B cell (primary cell): ENCODE results near the gene ZNF324. TPM values are rescaled to one million over a fixed set of nuclear protein-coding genes. Genes with fewer than 3 reads are reported as not detected.

Experiments used
- ATAC-seq: fragments of 200-7000 bp; cut with Tn5 transposase; one replicate; pipeline ENCODE4 v1.10.0; 2021; ENCODE audit warnings: low read depth, mild to moderate bottlenecking, moderate number of reproducible peaks, moderate library complexity
- CTCF ChIA-PET: fragments of 350-600 bp; sonication (Branson Sonifier 250); formaldehyde crosslinking; loops from one replicate; lab custom pipeline; 2021; ENCODE audit warnings: antibody characterized with exemption, inconsistent platforms; lab: Charles Lee
- POLR2A ChIA-PET: fragments of 350-600 bp; sonication (Branson Sonifier 250); formaldehyde crosslinking; loops from one replicate; lab custom pipeline; 2021; ENCODE audit warnings: antibody characterized with exemption; lab: Charles Lee
- DNase-seq: peaks from one replicate; pipeline ENCODE4 v3.0.0; 2013
- H2AFZ ChIP-seq: 2 replicates; pipeline ENCODE4 v1.6.1; 2012; ENCODE audit warnings: mild to moderate bottlenecking, low read depth, low read length; ENCODE audit not compliant: insufficient read depth, poor library complexity, severe bottlenecking
- H3K27ac ChIP-seq, 2 donors: 1 replicate in 1 of 2; 2 replicates in 1 of 2; pipeline ENCODE4 v1.5.1; 2012 to 2013; ENCODE audit warnings: low read length in 2 of 2, mild to moderate bottlenecking in 2 of 2, moderate library complexity in 1 of 2
- H3K27me3 ChIP-seq, 4 experiments: fragments of 200-600 bp in 1 of 4; sonication (generic) in 1 of 4; replicated peaks in 1 of 4; 1 replicate in 2 of 4; 2 replicates in 2 of 4; pipeline versions ENCODE4 v1.6.1 to v1.7.0; 2013 to 2016; ENCODE audit warnings: low read length in 3 of 4, mild to moderate bottlenecking in 2 of 4, mixed read lengths in 1 of 4, moderate library complexity in 1 of 4; ENCODE audit not compliant: insufficient read depth in 4 of 4, control insufficient read depth in 3 of 4; ENCODE audit errors: control extremely low read depth in 1 of 4
- H3K36me3 ChIP-seq, 2 experiments: replicated peaks in 1 of 2; 1 replicate in 1 of 2; 2 replicates in 1 of 2; pipeline versions ENCODE4 v1.6.1 to v1.7.1; 2013; ENCODE audit warnings: low read length in 1 of 2; ENCODE audit not compliant: insufficient read depth in 2 of 2, control insufficient read depth in 1 of 2; ENCODE audit errors: control extremely low read depth in 1 of 2, extremely low read depth in 1 of 2
- H3K4me1 ChIP-seq, 2 donors: fragments of 200-600 bp in 1 of 2; sonication (generic) in 1 of 2; 1 replicate in 1 of 2; 2 replicates in 1 of 2; pipeline versions ENCODE4 v1.5.1 to v1.6.1; 2013 to 2017; ENCODE audit warnings: low read length in 2 of 2; ENCODE audit not compliant: control insufficient read depth in 2 of 2, insufficient read depth in 2 of 2
- H3K4me2 ChIP-seq: replicated peaks from 2 replicates; pipeline ENCODE3; 2012; ENCODE audit warnings: mild to moderate bottlenecking, low read depth, low read length; ENCODE audit not compliant: poor library complexity, severe bottlenecking
- H3K4me3 ChIP-seq, 5 experiments: fragments of 200-600 bp in 1 of 5; sonication (generic) in 1 of 5; 1 replicate in 3 of 5; 2 replicates in 2 of 5; pipeline versions ENCODE4 v1.5.1 to v1.7.0; 2011 to 2016; ENCODE audit warnings: low read length in 4 of 5, mild to moderate bottlenecking in 4 of 5, low read depth in 2 of 5, control low read depth in 1 of 5, moderate library complexity in 1 of 5; ENCODE audit not compliant: insufficient read depth in 1 of 5; ENCODE audit errors: control extremely low read depth in 1 of 5, extremely low read depth in 1 of 5
- H3K79me2 ChIP-seq: fragments of 200-600 bp; sonication (generic); one replicate; pipeline ENCODE4 v1.6.0; 2016; ENCODE audit warnings: low read length; ENCODE audit not compliant: control insufficient read depth, insufficient read depth
- H3K9ac ChIP-seq: fragments of 200-600 bp; sonication (generic); 2 replicates; pipeline ENCODE4 v1.6.1; 2017; ENCODE audit warnings: mild to moderate bottlenecking, low read length, moderate library complexity
- H3K9me3 ChIP-seq, 3 donors: one replicate each; pipeline versions ENCODE4 v1.6.1 to v1.7.1; 2013; ENCODE audit warnings: low read length in 2 of 3; ENCODE audit not compliant: control insufficient read depth in 2 of 3, insufficient read depth in 1 of 3; ENCODE audit errors: control extremely low read depth in 1 of 3
- H4K20me1 ChIP-seq: 2 replicates; pipeline ENCODE4 v1.6.0; 2012; ENCODE audit warnings: mild to moderate bottlenecking, low read length; ENCODE audit not compliant: insufficient read depth, control insufficient read depth, poor library complexity, severe bottlenecking
- H3K27ac Mint-ChIP-seq: one replicate; pipeline ENCODE4 v1.8.0; 2021; ENCODE audit warnings: mixed read lengths
- H3K27me3 Mint-ChIP-seq: one replicate; pipeline ENCODE4 v1.8.0; 2021; ENCODE audit warnings: mixed read lengths
- H3K4me1 Mint-ChIP-seq: one replicate; pipeline ENCODE4 v1.8.0; 2021; ENCODE audit warnings: mixed read lengths
- H3K4me3 Mint-ChIP-seq: one replicate; pipeline ENCODE4 v1.8.0; 2021; ENCODE audit warnings: mixed read lengths
- H3K9me3 Mint-ChIP-seq: one replicate; pipeline ENCODE4 v1.8.0; 2022; ENCODE audit warnings: mixed read lengths; ENCODE audit not compliant: insufficient read depth
- EZH2 ChIP-seq: IDR thresholded peaks from 2 replicates; pipeline ENCODE4 v1.6.1; 2012; ENCODE audit warnings: borderline replicate concordance, low read depth, mild to moderate bottlenecking, moderate library complexity, low read length; ENCODE audit not compliant: insufficient read depth, poor library complexity, severe bottlenecking
- WGBS: methylation state at CpG from one replicate; pipeline ENCODE4 v1.1.5; 2013; ENCODE audit warnings: missing lambda C conversion rate; ENCODE audit not compliant: insufficient coverage; 5-methylcytosine and 5-hydroxymethylcytosine counted together
- intact Hi-C: fragments of 100-400 bp; cut with micrococcal nuclease; formaldehyde crosslinking; loops from one replicate; pipeline ENCODE4 v1.10.0; 2022
- polyA plus RNA-seq: library from polyadenylated mRNA; depleted of rRNA; stranded (reverse); fragments of >200 nt; gene quantifications from 2 replicates; pipeline ENCODE4 v1.2.3, GENCODE V29; 2012
- total RNA-seq, 2 donors: library from RNA; stranded (reverse); fragments of 120-200 nt in 1 of 2; gene quantifications; 1 replicate in 1 of 2; 2 replicates in 1 of 2; pipeline versions ENCODE4 v1.2.3 to v1.2.4, GENCODE V29; 2013 to 2022
- TF ChIP-seq, protein P1 (sequence below): fragments of 200-600 bp; IDR thresholded peaks from one replicate; pipeline ENCODE4 v1.8.0; 2022; ENCODE audit warnings: antibody characterized with exemption, mild to moderate bottlenecking

Gene ZNF324
- total and polyA plus RNA-seq, 2 donors (not counting 1 experiment from before 2014, with no cell fraction given), result 12.8 to 21.0 TPM

DNA sequence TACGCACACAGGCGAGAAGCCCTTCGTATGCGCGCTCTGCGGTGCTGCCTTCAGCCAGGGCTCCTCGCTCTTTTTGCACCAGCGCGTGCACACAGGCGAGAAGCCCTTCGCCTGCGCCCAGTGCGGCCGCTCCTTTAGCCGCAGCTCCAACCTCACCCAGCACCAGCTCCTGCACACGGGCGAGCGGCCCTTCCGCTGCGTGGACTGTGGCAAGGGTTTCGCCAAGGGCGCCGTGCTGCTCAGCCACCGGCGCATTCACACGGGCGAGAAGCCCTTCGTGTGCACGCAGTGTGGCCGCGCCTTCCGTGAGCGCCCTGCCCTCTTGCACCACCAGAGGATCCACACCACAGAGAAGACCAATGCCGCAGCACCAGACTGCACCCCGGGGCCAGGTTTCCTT is 10.8 kb upstream of the ZNF324 start:
- DNase-seq, result no peak
- WGBS, result 98% methylated on average over 34 of the region's 35 CpGs
- no peaks in the 10 kb centered on the region for H4K20me1 ChIP-seq
- H3K36me3 ChIP-seq, result peaks cover 0 to 12% of the 10 kb centered on the region in 2 experiments
- no peak for TF ChIP-seq EZH2
- peaks cover under 1 to 7% of the 10 kb centered on the region in 2 donors for H3K4me1 ChIP-seq
- H3K4me2 ChIP-seq, result no peak overlapping the region
- no peaks in the 10 kb centered on the region for H3K27me3 ChIP-seq
- no peak overlapping the region for H3K27ac ChIP-seq
- CTCF ChIA-PET, result no interaction called here
- intact Hi-C loops, result no loop called here
- H3K4me1 Mint-ChIP-seq, result peaks cover 13% of the 10 kb centered on the region
- H3K27ac Mint-ChIP-seq, result no peak overlapping the region
- POLR2A ChIA-PET, result no interaction called here
- no peaks in the 10 kb centered on the region for H3K27me3 Mint-ChIP-seq
- no peak overlapping the region for H3K4me3 Mint-ChIP-seq
- H3K4me3 ChIP-seq, result no peak overlapping the region
- no peak for ATAC-seq
- no peaks in the 10 kb centered on the region for H3K9me3 Mint-ChIP-seq
- H2AFZ ChIP-seq, result no peak overlapping the region
- no peak overlapping the region for H3K9ac ChIP-seq
- H3K79me2 ChIP-seq, result peaks cover 6% of the 10 kb centered on the region
- no peaks in the 10 kb centered on the region for H3K9me3 ChIP-seq

DNA sequence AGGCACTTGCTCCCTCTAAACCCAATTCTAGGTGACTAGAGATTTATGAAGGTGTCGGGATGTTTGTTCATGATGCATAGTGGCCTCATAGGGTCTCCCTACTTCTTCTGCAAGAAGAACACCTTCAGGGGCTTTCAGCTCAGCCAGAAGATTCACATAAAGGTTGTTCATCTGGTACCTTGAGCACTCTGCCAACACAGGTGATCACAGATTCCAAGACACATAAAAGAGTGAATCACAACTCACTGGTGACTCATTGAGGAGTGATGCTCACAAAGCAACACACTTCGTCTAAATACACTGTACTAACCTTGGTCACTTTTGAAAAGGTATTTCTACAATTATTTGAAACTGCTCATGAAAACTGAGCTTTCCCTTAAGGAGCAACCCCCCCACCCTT is 6.8 kb upstream of the ZNF324 start:
- Histone ChIP-seq H3K9me3 (peaks cover 0 to under 1% (median 0%) of the 10 kb centered on the region in 3 donors), H4K20me1 (no peaks in the 10 kb centered on the region), H3K27me3 (no peaks in the 10 kb centered on the region), H3K36me3 (peaks cover 0 to 6% of the 10 kb centered on the region in 2 experiments), H3K27ac (no peak overlapping the region), H3K4me1 (peaks cover 0 to 4% of the 10 kb centered on the region in 2 donors), H2AFZ (no peak overlapping the region), H3K4me3 (no peak overlapping the region), H3K79me2 (no peaks in the 10 kb centered on the region), H3K4me2 (no peak overlapping the region), H3K9ac (no peak overlapping the region)
- no peaks in the 10 kb centered on the region for H3K9me3 Mint-ChIP-seq
- no peak overlapping the region for H3K4me3 Mint-ChIP-seq
- CTCF ChIA-PET, result no interaction called here
- no peaks in the 10 kb centered on the region for H3K27me3 Mint-ChIP-seq
- WGBS, result no CpG with 5 or more reads among the region's 2 CpGs
- POLR2A ChIA-PET, result no interaction called here
- ATAC-seq (no peak), DNase-seq (no peak)
- no peak overlapping the region for H3K27ac Mint-ChIP-seq
- TF ChIP-seq EZH2, result no peak
- TF ChIP-seq, protein P1, sequence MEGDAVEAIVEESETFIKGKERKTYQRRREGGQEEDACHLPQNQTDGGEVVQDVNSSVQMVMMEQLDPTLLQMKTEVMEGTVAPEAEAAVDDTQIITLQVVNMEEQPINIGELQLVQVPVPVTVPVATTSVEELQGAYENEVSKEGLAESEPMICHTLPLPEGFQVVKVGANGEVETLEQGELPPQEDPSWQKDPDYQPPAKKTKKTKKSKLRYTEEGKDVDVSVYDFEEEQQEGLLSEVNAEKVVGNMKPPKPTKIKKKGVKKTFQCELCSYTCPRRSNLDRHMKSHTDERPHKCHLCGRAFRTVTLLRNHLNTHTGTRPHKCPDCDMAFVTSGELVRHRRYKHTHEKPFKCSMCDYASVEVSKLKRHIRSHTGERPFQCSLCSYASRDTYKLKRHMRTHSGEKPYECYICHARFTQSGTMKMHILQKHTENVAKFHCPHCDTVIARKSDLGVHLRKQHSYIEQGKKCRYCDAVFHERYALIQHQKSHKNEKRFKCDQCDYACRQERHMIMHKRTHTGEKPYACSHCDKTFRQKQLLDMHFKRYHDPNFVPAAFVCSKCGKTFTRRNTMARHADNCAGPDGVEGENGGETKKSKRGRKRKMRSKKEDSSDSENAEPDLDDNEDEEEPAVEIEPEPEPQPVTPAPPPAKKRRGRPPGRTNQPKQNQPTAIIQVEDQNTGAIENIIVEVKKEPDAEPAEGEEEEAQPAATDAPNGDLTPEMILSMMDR, result no peak
- H3K4me1 Mint-ChIP-seq, result peaks cover 2% of the 10 kb centered on the region
- intact Hi-C loops, result no loop called here
